ENCODE measurements around the gene PACC1. TPM values are rescaled to one million over a fixed set of nuclear protein-coding genes. Genes with fewer than 3 reads are reported as not detected.
A peak's percentile ranks its signal among the peaks of the same experiment; 100 is the strongest.

Gene PACC1
- total and polyA plus RNA-seq, 11 donors, result 1.8 to 7.9 (median 3.1) TPM

DNA sequence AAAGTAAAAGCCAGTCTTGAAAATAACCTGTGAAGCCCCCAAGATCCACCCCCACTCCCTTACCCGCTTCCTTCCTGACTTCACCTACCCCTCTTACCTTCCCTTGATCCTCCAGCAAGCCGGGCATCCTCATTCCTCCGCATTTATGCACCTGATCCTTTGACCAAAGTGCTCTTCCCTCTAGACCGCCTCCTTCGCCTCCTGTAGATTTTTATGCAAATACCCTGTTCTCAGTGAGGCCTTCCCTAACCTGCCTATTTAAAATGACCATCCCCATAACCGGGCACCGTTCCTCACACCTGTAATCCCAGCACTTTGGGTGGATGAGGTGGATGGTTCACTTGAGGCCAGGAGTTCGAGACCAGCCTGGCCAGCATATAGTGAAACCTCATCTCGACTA, 17.0 kb upstream of the PACC1 start:
- 92 to 97% (median 95%) methylated on average over 9 of the region's 9 CpGs for WGBS, 4 donors
- no peak for DNase-seq
- Histone ChIP-seq H3K9me3 (no peaks in the 10 kb centered on the region), H3K27ac (peak overlapping the region in 3 of 12 donors; percentile 14 to 85 (median 44)), H3K4me3 (peak overlapping the region in 1 of 12 donors; percentile 91), H3K27me3 (no peaks in the 10 kb centered on the region), H3K36me3 (peaks cover 0 to 3% (median 0%) of the 10 kb centered on the region in 9 donors), H3K4me1 (peaks cover 0 to 30% (median 18%) of the 10 kb centered on the region in 12 donors)
- intact Hi-C loops (cut with DNase I), result no loop called here
- TF ChIP-seq, protein P1, sequence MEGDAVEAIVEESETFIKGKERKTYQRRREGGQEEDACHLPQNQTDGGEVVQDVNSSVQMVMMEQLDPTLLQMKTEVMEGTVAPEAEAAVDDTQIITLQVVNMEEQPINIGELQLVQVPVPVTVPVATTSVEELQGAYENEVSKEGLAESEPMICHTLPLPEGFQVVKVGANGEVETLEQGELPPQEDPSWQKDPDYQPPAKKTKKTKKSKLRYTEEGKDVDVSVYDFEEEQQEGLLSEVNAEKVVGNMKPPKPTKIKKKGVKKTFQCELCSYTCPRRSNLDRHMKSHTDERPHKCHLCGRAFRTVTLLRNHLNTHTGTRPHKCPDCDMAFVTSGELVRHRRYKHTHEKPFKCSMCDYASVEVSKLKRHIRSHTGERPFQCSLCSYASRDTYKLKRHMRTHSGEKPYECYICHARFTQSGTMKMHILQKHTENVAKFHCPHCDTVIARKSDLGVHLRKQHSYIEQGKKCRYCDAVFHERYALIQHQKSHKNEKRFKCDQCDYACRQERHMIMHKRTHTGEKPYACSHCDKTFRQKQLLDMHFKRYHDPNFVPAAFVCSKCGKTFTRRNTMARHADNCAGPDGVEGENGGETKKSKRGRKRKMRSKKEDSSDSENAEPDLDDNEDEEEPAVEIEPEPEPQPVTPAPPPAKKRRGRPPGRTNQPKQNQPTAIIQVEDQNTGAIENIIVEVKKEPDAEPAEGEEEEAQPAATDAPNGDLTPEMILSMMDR (IDR thresholded peaks at IDR 0.05), result no peak
- TF ChIP-seq POLR2A (IDR thresholded peaks at IDR 0.05), result no peak
- ATAC-seq, result no peak

DNA sequence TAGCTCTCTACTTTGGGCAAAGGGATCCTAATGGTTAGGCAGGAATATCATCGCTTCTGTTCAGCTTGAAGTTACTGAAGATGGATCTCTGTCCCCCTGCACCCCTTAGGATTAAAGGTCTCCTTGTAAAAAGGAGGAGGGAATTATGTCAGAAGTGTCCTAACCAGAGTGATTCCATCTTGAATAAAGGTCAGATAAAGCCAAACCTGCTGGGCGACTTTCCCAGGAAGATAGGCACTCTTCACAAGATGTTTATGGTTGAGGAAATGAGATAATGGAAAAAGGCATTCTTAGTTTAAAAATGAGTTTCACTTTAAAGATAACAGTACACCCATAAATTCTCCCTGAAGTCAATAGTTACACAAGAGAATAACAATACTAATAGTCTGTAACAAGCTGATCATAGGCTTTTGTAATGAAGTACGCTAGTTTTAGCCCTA, 16.3 kb upstream of the PACC1 start:
- Histone ChIP-seq H3K27me3 (no peaks in the 10 kb centered on the region), H3K9me3 (no peaks in the 10 kb centered on the region), H3K4me3 (no peak overlapping the region), H3K27ac (peak overlapping the region in 2 of 12 donors; percentile 14 to 44), H3K36me3 (peaks cover 0 to 3% (median 0%) of the 10 kb centered on the region in 9 donors), H3K4me1 (peaks cover 0 to 30% (median 18%) of the 10 kb centered on the region in 12 donors)
- DNase-seq (no peak), ATAC-seq (no peak)
- TF ChIP-seq POLR2A (IDR thresholded peaks at IDR 0.05), result no peak
- TF ChIP-seq, protein P1 (IDR thresholded peaks at IDR 0.05), result no peak
- WGBS, 4 donors, result 70 to 82% (median 74%) methylated on average over 3 of the region's 3 CpGs
- intact Hi-C loops (cut with DNase I), result no loop called here

DNA sequence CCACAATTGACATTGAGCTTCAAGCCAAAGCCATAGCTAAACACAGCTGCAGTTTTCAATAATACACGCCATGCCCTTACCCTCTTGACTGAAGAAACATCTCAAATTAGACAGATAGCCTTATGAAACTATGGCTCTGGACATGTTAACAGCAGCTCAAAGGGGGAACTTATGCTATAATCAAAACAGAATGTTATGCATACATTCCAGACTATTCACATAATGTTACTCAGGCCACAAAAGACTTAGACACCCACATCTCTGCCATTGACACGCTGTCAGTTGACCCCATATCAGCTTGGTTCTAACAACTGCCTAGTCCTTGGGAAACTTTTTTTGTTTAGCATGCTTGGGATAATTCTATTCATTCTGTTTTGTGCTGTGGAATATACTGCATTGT, 15.7 kb upstream of the PACC1 start:
- no peaks in the 10 kb centered on the region for H3K9me3 ChIP-seq
- no peak for TF ChIP-seq POLR2A (IDR thresholded peaks at IDR 0.05)
- TF ChIP-seq, protein P1 (IDR thresholded peaks at IDR 0.05), result no peak
- H3K4me3 ChIP-seq, result no peak overlapping the region
- intact Hi-C loops (cut with DNase I), result no loop called here
- DNase-seq (no peak), ATAC-seq (no peak)
- peaks cover 0 to 30% (median 18%) of the 10 kb centered on the region in 12 donors for H3K4me1 ChIP-seq
- peak overlapping the region in 1 of 12 donors; percentile 44 for H3K27ac ChIP-seq
- WGBS, 4 donors, result 85 to 98% (median 87%) methylated on average over 2 of the region's 2 CpGs
- peaks cover 0 to 3% (median 0%) of the 10 kb centered on the region in 9 donors for H3K36me3 ChIP-seq
- H3K27me3 ChIP-seq, result no peaks in the 10 kb centered on the region

DNA sequence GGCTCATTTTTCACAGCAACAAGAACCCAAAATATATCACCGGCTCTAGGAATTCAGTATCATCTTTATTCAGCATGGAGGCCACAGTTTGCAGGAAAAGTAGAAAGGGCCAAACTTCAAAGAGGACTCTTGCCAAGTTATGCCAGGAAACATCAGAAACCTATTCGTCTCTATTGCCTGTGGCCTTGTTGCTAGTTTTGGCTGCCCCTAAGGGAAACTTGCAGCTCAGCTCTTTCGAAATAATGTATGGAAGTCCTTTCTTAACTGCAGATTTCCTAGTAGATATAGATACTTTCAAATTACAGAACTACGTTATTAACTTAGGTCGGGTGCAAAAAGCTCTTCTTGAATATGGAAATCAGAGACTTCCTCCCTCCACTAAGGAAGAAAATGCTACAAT, 13.8 kb upstream of the PACC1 start:
- DNase-seq (no peak), ATAC-seq (no peak)
- TF ChIP-seq, protein P1 (IDR thresholded peaks at IDR 0.05), result no peak
- no peak for TF ChIP-seq POLR2A (IDR thresholded peaks at IDR 0.05)
- 65 to 71% (median 68%) methylated on average over 5 of the region's 5 CpGs for WGBS, 4 donors
- intact Hi-C loops (cut with DNase I), result no loop called here
- peaks cover 0 to 21% (median 12%) of the 10 kb centered on the region in 12 donors for H3K4me1 ChIP-seq
- no peak overlapping the region for H3K4me3 ChIP-seq
- H3K27ac ChIP-seq, result no peak overlapping the region
- no peaks in the 10 kb centered on the region for H3K36me3 ChIP-seq
- H3K27me3 ChIP-seq, result no peaks in the 10 kb centered on the region
- no peaks in the 10 kb centered on the region for H3K9me3 ChIP-seq
